ENCODE data around the gene PM20D1. TPM values are rescaled to one million over a fixed set of nuclear protein-coding genes. Genes with fewer than 3 reads are reported as not detected.
A peak's percentile ranks its signal among the peaks of the same experiment; 100 is the strongest.

The PM20D1 gene
- total RNA-seq, 1 experiment from 2014 or later = not detected

GRCh38 chr1:205792481-205792881, 57.5 kb downstream of the PM20D1 start:
- DNase-seq (ENCODE audit: low read depth, low spot score) = no peak
- in situ Hi-C loops (cut with HindIII; ENCODE audit: low pct_unique_long_range_greater_than_20kb, low sequenced_read_pairs) = no loop called here

DNA sequence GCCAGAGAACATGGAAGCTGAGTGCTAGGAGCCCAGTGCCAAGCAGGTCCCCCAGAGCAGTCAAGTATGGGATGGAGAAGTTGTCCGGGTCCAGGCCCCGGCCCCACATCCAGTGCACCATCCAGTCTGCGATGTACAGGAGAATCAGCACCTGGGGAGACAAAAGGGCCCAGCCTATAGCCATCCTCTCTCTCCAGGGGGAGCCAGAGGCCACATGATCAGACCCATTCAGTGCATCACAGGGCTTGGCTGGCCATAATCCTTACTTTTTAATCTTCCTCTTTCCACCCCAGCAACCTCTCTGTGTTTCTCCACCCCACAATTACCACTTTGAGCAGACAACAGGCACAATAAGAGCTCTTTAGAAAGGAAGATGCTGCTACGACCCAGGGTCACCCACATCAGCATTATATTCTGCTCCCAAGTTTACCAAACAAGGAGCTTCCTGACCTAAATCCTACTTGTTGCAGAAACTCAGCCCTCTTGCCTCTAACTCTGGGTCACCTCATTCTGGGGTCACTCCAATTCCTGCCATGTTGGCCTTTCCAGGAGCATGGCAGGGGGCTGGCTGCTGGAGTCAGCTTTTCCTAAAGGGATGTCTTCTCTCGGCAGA, 58.3 kb downstream of the PM20D1 start:
- in situ Hi-C loops (cut with HindIII; ENCODE audit: low pct_unique_long_range_greater_than_20kb, low sequenced_read_pairs) = no loop called here
- DNase-seq (ENCODE audit: low read depth, low spot score) = peak; percentile 73

GRCh38 chr1:205787287-205787916, 62.5 kb downstream of the PM20D1 start:
- in situ Hi-C loops (cut with HindIII; ENCODE audit: low pct_unique_long_range_greater_than_20kb, low sequenced_read_pairs) = no loop called here
- DNase-seq (ENCODE audit: low read depth, low spot score) = no peak

DNA sequence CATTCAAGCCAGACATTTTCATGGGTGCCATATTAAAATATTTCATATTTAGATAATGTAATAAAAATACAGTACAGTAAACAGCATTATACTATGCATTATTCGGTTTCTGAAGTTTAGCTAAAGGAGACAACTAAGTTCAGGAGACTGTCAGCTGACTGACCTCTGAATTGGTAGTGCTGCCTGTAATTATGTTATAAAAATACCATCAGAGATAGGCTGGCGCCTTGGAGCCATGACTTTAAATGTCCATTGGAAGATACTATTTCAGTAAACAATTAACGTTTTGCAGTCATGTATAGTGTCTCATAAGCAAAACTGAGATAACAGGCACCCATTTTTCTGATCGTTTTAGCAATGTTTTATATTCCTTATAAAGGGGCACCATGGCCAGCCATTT, 63.3 kb downstream of the PM20D1 start:
- DNase-seq (ENCODE audit: low read depth, low spot score) = no peak
- in situ Hi-C loops (cut with HindIII; ENCODE audit: low pct_unique_long_range_greater_than_20kb, low sequenced_read_pairs) = no loop called here

DNA sequence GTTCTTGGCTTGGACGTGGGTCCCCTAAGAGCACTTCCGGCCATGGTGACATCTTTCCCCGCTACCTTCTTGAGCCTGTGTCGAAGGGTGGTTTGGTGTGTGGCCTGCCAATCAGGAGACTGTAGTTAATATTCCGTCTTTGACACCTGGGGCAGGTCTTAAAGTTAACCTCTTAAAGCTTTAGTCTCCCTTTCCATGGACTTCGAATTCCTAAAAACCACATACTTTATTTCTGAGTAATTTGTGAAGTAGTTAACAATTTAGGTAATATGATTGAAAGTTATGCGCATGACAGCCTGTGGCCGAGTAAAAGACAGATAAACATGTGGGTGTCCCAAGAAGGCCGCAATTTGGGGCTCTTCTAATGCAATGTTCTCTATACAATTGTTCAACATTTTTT, 64.5 kb downstream of the PM20D1 start:
- DNase-seq (ENCODE audit: low read depth, low spot score) = no peak
- in situ Hi-C loops (cut with HindIII; ENCODE audit: low pct_unique_long_range_greater_than_20kb, low sequenced_read_pairs) = no loop called here

DNA sequence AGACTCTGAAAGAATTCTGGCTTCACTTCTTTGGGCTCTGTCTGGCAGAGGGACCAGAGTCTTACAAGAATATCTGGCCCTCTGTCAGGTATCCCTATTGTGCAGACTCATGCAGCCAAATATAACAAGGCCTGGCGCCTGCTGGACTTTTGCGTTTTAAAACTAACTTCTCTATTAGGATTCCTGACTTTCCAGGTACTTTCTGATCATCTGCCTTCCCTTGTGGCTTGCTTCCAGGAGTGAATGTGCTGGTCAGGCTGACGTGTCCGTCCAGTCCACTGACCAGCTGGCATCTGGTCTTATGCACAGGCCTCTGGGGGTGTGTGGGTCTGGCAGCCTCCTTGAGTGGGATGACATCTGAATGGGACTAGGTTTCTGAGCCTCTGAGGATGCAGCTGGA, 66.0 kb downstream of the PM20D1 start:
- in situ Hi-C loops (cut with HindIII; ENCODE audit: low pct_unique_long_range_greater_than_20kb, low sequenced_read_pairs) = no loop called here
- DNase-seq (ENCODE audit: low read depth, low spot score) = no peak

DNA sequence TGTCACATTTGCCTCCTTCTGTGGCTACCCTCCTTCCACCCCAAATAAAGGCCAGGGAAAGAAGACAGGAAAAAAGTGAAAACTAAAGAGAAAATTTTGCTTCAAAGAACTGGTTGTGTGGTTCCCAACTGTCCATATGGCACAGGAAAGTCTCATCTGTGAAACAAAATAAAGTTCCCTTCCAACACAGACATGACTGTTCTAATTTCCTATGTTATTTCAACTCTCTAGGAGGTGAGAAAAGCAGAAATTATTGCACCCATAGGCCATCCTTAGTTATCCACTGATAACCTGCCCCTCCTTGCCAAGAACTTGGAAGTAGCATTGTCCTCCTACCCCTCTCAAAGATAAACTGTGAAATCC, 66.5 kb downstream of the PM20D1 start:
- in situ Hi-C loops (cut with HindIII; ENCODE audit: low pct_unique_long_range_greater_than_20kb, low sequenced_read_pairs) = no loop called here
- DNase-seq (ENCODE audit: low read depth, low spot score) = no peak

DNA sequence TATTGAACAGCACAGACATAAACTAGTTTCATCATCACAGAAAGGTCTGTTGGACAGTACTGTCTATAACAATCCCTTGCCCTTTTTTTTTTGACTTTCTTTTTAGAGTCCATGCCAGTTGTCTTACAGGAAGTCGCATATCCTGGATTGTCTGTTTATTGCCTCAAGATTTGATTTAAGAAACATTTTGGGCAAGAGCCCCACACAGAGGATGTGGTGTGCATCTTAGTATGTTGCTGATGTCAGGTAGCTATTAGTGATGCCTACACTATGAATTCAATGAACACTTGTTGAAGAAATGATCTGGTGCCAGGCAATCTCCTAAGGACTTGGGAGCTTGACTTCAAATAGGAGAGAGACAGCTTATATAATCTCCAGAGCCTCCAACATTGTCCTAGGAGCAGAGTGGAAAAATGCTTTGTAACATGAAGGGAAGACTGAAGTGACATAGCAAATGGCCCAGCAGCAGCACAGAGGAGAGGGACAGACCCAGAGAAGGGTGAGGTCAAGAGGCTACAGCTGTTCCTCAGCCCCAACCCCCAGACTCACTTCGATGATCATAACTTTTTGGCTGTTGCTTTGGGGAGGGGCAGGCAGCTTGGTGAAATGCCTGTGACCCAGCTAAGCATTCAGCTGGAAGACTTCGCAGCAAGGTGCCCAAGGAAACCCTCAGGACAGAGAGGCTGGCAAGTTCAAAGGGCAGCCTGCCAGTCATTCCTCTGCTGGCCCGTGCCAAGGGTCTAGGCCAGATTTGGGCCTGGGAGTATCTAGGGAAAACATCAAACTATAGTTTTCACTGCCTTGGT, 67.1 kb downstream of the PM20D1 start:
- no peak for DNase-seq (ENCODE audit: low read depth, low spot score)
- in situ Hi-C loops (cut with HindIII; ENCODE audit: low pct_unique_long_range_greater_than_20kb, low sequenced_read_pairs) = no loop called here

- in situ Hi-C loops (cut with HindIII; ENCODE audit: low pct_unique_long_range_greater_than_20kb, low sequenced_read_pairs) = no loop called here
Measured at GRCh38 chr1:205780335-205780734, 69.6 kb downstream of the PM20D1 start.

More at GRCh38 chr1:205780335-205780734, 69.6 kb downstream of the PM20D1 start:
- DNase-seq (ENCODE audit: low read depth, low spot score) = no peak

Other genes starting within 250 kb of the PM20D1 start
- 15.5 and 17.6 TPM in 2 replicates for gene ELK4, start 218.1 kb downstream of the PM20D1 start, total RNA-seq (2014; rRNA removed; shearing (Covaris generic))
- 5.5 and 5.8 TPM in 2 replicates for gene SLC45A3, start 169.6 kb downstream of the PM20D1 start, total RNA-seq (2014; rRNA removed; shearing (Covaris generic))
- 63.2 and 69.2 TPM in 2 replicates for gene NUCKS1, start 100.0 kb downstream of the PM20D1 start, total RNA-seq (2014; rRNA removed; shearing (Covaris generic))
- 29.8 and 30.8 TPM in 2 replicates for gene RAB29, start 74.7 kb downstream of the PM20D1 start, total RNA-seq (2014; rRNA removed; shearing (Covaris generic))
- gene SLC41A1, start 36.9 kb downstream of the PM20D1 start, total RNA-seq (2014; rRNA removed; shearing (Covaris generic)) = 9.9 and 10.3 TPM in 2 replicates
- gene SLC26A9, start 93.3 kb upstream of the PM20D1 start, total RNA-seq (2014; rRNA removed; shearing (Covaris generic)) = not detected in 2 replicates
- gene RAB7B, start 153.3 kb upstream of the PM20D1 start, total RNA-seq (2014; rRNA removed; shearing (Covaris generic)) = 2.6 and 3.4 TPM in 2 replicates
- 0.19 TPM in 1 of 2 replicates, not detected in the other for gene CTSE, start 173.8 kb upstream of the PM20D1 start, total RNA-seq (2014; rRNA removed; shearing (Covaris generic))
- gene RHEX, start 203.0 kb upstream of the PM20D1 start, total RNA-seq (2014; rRNA removed; shearing (Covaris generic)) = not detected in 2 replicates

Data from SK-MEL-5 (cell line).